NCI-H146 treated with DMSO at 0.1 percent for 48 hours (cell line): Measurements from ENCODE around the gene SCLY.

Experiments
- DNase-seq: peaks from one replicate; lab custom pipeline; 2025; ENCODE audit not compliant: unreplicated experiment; lab: John Stamatoyannopoulos, UW

The SCLY gene

GRCh38 chr2:238069021-238069709, 8.4 kb downstream of the SCLY start:
- no peak for DNase-seq

DNA sequence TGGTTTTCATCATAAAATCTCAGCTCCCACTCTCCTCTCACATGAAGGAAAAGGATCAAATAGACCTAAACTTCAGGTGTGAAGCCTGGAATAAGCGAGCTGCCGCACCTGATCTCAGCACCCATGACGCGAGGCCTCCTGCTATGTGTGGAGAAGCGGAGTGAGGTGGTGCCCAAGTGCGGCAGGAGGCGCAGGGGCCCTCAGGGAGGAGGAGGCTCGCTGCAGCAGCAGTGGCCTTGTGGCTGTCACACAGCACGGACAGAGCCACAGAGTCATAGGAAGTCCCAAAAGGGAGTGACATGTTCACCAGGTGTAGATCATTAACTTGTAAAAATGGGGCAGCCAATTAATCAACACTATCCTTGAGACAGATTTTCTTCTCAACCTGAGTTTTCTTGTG, 9.1 kb downstream of the SCLY start:
- DNase-seq = no peak

DNA sequence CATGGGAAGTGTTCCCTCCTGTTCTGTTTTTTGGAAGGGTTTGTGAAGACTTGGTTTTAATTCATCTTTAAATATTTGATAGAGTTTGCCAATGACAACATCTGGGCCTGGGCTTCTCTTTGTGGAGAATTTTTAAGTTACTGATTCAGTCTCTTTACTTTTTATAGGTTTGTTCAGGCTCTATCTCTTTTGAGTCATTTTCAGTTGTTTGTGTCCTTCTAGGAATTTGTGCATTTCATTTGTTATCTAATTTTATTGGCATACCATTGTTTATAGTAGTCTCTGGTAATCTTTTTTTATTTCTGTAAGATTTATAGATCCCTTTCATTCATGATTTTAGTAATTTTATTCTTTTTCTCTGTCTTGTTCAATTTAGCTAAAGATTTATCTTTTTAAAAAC, 14.6 kb downstream of the SCLY start:
- DNase-seq = no peak

DNA sequence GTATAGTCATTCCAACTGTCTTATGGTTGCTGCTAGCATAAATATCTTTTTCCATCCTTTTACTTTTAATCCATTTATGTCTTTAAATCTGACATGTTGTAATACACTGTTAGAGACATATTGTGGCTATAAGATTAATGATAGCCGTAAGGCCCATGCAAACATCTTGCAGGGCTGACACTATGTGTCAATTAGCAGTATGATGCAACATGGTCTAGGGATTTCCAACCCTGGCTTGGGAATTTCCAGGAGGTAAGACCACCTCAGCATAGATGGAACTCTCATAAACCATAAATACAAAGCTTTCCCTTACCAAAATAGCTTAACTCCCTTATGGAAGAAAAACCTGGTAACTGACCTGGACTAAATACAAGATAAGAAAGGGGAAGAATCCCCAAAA, 16.5 kb downstream of the SCLY start:
- DNase-seq = no peak

GRCh38 chr2:238079874-238080327, 19.1 kb downstream of the SCLY start:
- DNase-seq = no peak

GRCh38 chr2:238080518-238080917, 19.7 kb downstream of the SCLY start:
- DNase-seq = no peak

- no peak for DNase-seq
Measured at GRCh38 chr2:238081150-238081549, 20.3 kb downstream of the SCLY start.

DNA sequence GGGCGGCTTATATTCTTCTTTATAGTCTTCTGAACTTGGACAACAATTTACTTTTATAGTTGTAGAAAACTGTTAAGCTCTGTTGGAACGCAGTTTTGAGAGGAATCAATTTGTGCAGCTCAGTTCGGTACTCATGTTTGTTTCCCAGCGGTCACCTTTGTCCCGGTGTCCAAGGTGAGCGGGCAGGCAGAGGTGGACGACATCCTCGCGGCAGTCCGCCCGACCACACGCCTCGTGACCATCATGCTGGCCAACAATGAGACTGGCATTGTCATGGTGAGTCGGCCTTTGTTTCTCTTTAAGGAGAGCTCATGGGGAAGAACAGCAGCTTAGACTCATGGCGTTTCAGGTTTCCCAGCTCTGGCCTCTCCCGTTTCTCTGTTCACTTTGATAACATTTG, 20.8 kb downstream of the SCLY start:
- DNase-seq = no peak

GRCh38 chr2:238082151-238082550, 21.4 kb downstream of the SCLY start:
- no peak for DNase-seq

GRCh38 chr2:238082827-238083226, 22.0 kb downstream of the SCLY start:
- no peak for DNase-seq

GRCh38 chr2:238083919-238084318, 23.1 kb downstream of the SCLY start:
- no peak for DNase-seq

DNA sequence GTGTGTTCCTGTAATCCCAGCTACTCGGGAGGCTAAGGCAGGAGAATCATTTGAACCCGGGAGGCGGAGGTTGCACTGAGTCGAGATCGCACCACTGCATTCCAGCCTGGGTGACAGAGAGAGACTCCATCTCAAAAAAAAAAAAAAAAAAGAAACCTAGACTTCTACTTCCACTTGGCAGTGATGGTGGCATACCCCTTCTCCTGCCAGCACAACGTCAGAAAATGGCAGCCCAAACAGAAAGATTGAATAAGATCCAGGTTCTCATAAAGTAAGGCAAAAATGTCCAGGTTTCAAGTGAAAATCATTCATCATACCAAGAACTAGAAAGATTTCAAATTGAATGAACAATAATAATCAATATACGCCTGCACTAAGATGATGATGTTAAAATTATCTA, 24.0 kb downstream of the SCLY start:
- DNase-seq = no peak

DNA sequence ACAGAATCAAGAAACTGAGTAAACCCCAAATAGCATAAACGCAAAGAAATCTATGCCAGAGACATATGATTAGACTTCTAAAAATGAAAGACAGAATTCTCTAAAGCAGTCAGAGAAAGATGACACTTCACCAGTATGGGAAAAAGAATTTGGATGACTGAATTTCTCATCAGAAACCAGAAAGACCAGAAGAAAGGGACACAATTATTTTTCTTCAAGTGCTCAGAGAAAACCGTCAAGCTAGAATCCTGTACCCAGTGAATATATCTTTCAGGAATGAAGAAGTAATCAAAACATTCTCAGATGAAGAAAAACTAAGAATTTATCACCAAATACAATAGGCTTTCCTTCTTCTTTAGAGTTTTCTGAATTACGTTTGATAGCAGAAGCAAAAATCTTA, 25.1 kb downstream of the SCLY start:
- DNase-seq = no peak

- no peak for DNase-seq
Measured at GRCh38 chr2:238087211-238087610, 26.4 kb downstream of the SCLY start.

- DNase-seq = no peak
Measured at GRCh38 chr2:238090887-238091286, 30.1 kb downstream of the SCLY start.

DNA sequence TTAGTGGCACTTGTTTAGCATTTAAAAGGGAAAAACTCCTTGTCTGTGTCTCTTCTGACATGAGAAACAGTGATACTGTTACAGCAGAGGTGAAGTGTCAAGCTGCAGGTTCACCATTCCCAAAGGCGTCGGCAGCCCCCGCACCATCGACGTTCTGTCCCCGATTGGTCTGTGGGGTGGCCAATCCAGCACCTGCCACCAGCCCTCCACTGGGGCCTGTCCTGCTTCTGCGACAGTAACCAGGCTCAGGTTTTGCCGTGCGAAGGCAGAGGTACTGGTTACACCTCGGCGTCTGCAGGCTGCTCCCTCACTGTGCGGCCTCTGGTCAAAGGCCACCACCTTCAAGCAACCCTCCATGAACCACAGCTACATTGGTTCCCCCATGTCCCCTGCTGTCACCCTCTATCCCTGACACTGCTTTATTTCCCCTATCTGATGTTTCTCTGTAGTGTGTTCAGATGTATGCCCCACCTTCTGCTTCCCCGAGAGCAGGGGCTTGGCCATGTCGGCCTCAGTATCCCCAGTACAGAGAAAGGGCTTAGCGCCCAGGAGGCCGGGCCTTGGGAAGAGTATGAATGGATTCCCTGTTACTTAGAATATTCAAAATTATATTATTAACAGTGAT, 30.7 kb downstream of the SCLY start:
- no peak for DNase-seq

- no peak for DNase-seq
Measured at GRCh38 chr2:238092486-238093035, 31.8 kb downstream of the SCLY start.

DNA sequence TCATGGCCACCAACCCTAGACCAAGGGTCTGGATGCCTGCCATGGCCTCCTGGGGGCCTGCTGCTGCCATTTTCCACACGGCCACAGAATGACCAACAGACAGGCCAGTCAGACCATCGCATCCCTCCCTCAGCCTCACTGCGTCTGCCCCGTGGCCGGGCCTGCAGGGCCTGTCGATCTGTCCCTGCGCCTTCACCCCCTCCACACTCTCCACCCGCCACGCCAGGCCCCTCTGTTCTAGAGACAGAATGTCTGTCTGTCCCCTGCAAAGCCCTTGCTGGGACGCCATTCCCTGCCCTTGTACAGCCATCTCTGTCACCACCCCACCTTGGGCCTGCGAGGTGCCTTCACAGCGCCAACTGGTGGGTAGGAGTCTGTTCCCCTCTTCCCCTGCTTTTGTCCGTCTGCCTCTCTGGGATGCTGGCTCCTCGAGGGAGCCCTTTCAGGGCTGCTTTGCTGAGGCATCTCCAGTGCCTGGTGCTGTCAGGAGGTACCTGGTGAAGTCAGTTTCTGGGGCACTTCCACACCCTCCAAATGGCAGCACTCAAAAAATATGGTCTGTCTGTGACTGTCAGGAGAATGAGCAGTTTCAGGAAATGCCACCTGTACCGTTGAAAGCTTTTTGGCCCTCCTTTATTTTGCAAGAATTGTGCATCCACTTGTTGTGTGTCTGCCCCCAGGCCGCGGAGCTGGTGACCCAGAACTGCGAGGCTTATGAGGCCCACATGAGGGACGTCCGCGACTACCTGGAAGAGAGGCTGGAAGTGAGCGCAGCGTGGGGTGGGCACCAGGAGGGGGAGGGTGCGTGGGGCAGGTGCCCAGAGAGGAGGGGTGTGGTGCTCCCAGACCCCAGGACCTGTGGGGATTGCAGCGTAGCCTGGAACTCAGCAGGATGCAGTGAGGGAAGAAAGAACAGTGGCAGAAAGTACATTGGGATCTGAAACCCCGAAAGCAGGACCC, 32.7 kb downstream of the SCLY start:
- no peak for DNase-seq

GRCh38 chr2:238094438-238095022, 33.7 kb downstream of the SCLY start:
- no peak for DNase-seq

DNA sequence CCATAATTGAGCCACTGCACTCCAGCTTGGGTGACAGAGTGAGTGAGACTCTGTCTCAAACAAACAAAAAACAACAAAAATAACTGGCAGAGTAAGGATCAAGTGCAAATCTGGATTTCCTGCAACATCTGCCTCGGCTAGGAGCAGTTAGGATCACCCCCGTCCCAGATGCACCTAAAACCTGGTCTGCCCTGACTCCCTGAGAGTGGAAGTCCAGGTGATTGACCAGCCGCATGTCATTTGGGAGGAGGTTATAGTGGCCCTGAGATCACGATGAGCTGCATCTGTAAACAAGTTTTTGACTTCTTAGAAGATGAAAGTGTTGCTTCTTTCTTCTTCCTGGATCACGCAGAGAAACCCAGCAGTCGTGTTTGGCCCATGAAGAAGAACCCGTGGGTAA, 34.3 kb downstream of the SCLY start:
- DNase-seq = no peak
